Skeletal muscle tissue (tissue), 4 donors: ENCODE results near the gene PLA2G5. TPM values are rescaled to one million over a fixed set of nuclear protein-coding genes. Genes with fewer than 3 reads are reported as not detected.
"Not testable (repeated sequence)": the region's sequence is repeated elsewhere in the genome, so short reads cannot be mapped to it uniquely, and the experiment has no call there.

ENCODE experiments used
- H3K27ac ChIP-seq: one replicate; pipeline ENCODE4 v1.7.0; 2013; ENCODE audit warnings: mild to moderate bottlenecking, low read depth, low read length, inconsistent platforms
- H3K27me3 ChIP-seq, 3 donors: one replicate each; pipeline ENCODE4 v1.7.0; 2013; ENCODE audit warnings: low read length in 3 of 3; ENCODE audit not compliant: control insufficient read depth in 3 of 3, insufficient read depth in 3 of 3
- H3K36me3 ChIP-seq, 3 donors: one replicate each; pipeline ENCODE4 v1.7.0; 2013; ENCODE audit warnings: low read length in 3 of 3; ENCODE audit not compliant: control insufficient read depth in 3 of 3, insufficient read depth in 3 of 3
- H3K4me1 ChIP-seq, 3 donors: one replicate each; pipeline ENCODE4 v1.7.0; 2013; ENCODE audit warnings: low read length in 3 of 3, mild to moderate bottlenecking in 3 of 3; ENCODE audit not compliant: control insufficient read depth in 3 of 3, insufficient read depth in 3 of 3
- H3K4me3 ChIP-seq, 3 donors: one replicate each; pipeline ENCODE4 v1.7.0; 2013; ENCODE audit warnings: low read length in 3 of 3
- H3K9ac ChIP-seq, 3 donors: one replicate each; pipeline ENCODE4 v1.7.0; 2013; ENCODE audit warnings: low read length in 3 of 3, mild to moderate bottlenecking in 3 of 3, moderate library complexity in 2 of 3, low read depth in 1 of 3
- H3K9me3 ChIP-seq, 3 donors: one replicate each; pipeline ENCODE4 v1.7.0; 2013; ENCODE audit warnings: low read length in 3 of 3; ENCODE audit not compliant: control insufficient read depth in 3 of 3
- total RNA-seq: library from RNA; depleted of rRNA; stranded (reverse); fragments of >200 nt; gene quantifications from one replicate; pipeline ENCODE4 v1.2.3, GENCODE V29; 2014
- donor health status: Osteomylitis.

PLA2G5 gene
- total RNA-seq, 1 donor from 2014 or later: 0.52 TPM

GRCh38 chr1:20037877-20038276, 32.1 kb upstream of the PLA2G5 start:
- H3K4me3 ChIP-seq: no peak overlapping the region
- H3K9ac ChIP-seq: no peak overlapping the region
- H3K36me3 ChIP-seq: no peaks in the 10 kb centered on the region
- H3K4me1 ChIP-seq: no peaks in the 10 kb centered on the region
- H3K9me3 ChIP-seq: peaks cover 0 to 3% (median 0%) of the 10 kb centered on the region in 3 donors
- no peak overlapping the region for H3K27ac ChIP-seq
- peaks cover 2 to 3% (median 3%) of the 10 kb centered on the region in 3 donors for H3K27me3 ChIP-seq

- H3K4me1 ChIP-seq: no peaks in the 10 kb centered on the region
- peaks cover 0 to 4% (median 3%) of the 10 kb centered on the region in 3 donors for H3K27me3 ChIP-seq
- H3K9me3 ChIP-seq: peaks cover 0 to 2% (median 0%) of the 10 kb centered on the region in 3 donors
- H3K9ac ChIP-seq: no peak overlapping the region
- H3K36me3 ChIP-seq: no peaks in the 10 kb centered on the region
- H3K27ac ChIP-seq: no peak overlapping the region
- H3K4me3 ChIP-seq: no peak overlapping the region
Measured at GRCh38 chr1:20047096-20047495, 22.9 kb upstream of the PLA2G5 start.

- Histone ChIP-seq H3K4me1 (no peaks in the 10 kb centered on the region), H3K36me3 (no peaks in the 10 kb centered on the region), H3K27me3 (peaks cover 0 to 4% (median 3%) of the 10 kb centered on the region in 3 donors), H3K9ac (no peak overlapping the region), H3K4me3 (no peak overlapping the region), H3K9me3 (peaks cover 0 to 2% (median 0%) of the 10 kb centered on the region in 3 donors), H3K27ac (no peak overlapping the region)
Measured at GRCh38 chr1:20048563-20048962, 21.4 kb upstream of the PLA2G5 start.

- H3K4me1 ChIP-seq, H3K27me3 ChIP-seq, H3K36me3 ChIP-seq, H3K9me3 ChIP-seq, H3K9ac ChIP-seq, H3K27ac ChIP-seq, H3K4me3 ChIP-seq: not testable (repeated sequence)
Measured at GRCh38 chr1:20049056-20049798, 20.8 kb upstream of the PLA2G5 start.

DNA sequence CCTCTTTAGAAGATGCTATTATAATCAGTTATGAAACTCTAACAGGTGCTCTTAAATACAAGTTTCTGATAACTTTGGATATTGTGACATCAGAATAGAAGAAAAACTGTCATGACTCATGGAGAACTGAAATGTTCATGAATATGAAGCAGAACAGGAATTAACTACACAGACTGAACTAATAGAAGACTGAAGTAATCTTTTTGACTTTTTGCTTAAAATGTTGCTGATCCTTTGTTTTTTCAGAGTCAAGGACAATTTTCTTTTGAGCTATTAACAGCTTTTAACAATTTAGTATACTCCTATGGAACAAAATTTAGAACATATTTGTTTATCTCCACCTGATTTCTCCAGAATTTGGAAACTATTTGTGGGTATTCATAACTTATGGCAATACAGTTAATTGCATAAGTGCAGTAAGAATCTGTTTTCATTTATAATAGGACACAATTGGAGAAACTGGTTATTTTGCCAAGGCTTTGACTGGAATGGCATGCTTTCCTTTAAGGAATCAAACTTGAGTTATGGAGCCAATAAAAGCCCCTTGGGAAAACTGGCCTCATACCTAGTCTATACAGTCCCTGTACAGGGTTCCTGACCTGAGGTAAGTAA, 18.7 kb upstream of the PLA2G5 start:
- no peak overlapping the region for H3K4me3 ChIP-seq
- H3K36me3 ChIP-seq: no peaks in the 10 kb centered on the region
- no peaks in the 10 kb centered on the region for H3K4me1 ChIP-seq
- H3K27ac ChIP-seq: no peak overlapping the region
- peaks cover 0 to 2% (median 0%) of the 10 kb centered on the region in 3 donors for H3K9me3 ChIP-seq
- no peaks in the 10 kb centered on the region for H3K27me3 ChIP-seq
- H3K9ac ChIP-seq: no peak overlapping the region

- Histone ChIP-seq H3K4me1 (no peaks in the 10 kb centered on the region), H3K27me3 (no peaks in the 10 kb centered on the region), H3K36me3 (no peaks in the 10 kb centered on the region), H3K9me3 (peaks cover 0 to 2% (median 0%) of the 10 kb centered on the region in 3 donors), H3K4me3 (no peak overlapping the region), H3K27ac (no peak overlapping the region), H3K9ac (no peak overlapping the region)
Measured at GRCh38 chr1:20052386-20052785, 17.6 kb upstream of the PLA2G5 start.

- Histone ChIP-seq H3K27ac (no peak overlapping the region), H3K36me3 (no peaks in the 10 kb centered on the region), H3K4me3 (no peak overlapping the region), H3K9me3 (no peaks in the 10 kb centered on the region), H3K27me3 (peaks cover 0 to 2% (median 0%) of the 10 kb centered on the region in 3 donors), H3K9ac (no peak overlapping the region), H3K4me1 (no peaks in the 10 kb centered on the region)
Measured at GRCh38 chr1:20057886-20058420, 12.0 kb upstream of the PLA2G5 start.

DNA sequence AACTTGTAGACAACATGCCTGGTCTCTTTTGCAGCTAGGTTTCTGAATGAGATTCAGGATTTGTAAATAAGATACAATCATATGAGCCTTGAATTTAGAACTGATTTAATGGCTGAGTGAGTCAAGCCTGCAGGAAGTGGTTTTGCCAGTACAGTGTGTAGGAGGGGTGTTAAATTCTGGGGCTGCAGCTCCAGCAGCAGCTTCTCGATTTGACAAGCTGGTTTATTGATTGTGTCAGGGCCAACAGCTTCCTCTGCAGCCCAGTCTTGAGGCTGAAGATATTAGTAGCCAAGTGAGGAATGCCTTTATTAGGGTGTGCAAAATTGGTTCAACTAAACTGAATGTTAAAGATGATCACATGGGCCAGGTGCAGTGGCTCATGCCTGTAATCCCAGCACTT, 11.5 kb upstream of the PLA2G5 start:
- H3K9me3 ChIP-seq: no peaks in the 10 kb centered on the region
- no peaks in the 10 kb centered on the region for H3K4me1 ChIP-seq
- peaks cover 0 to 2% (median 0%) of the 10 kb centered on the region in 3 donors for H3K27me3 ChIP-seq
- no peak overlapping the region for H3K4me3 ChIP-seq
- no peak overlapping the region for H3K27ac ChIP-seq
- H3K9ac ChIP-seq: no peak overlapping the region
- H3K36me3 ChIP-seq: no peaks in the 10 kb centered on the region

DNA sequence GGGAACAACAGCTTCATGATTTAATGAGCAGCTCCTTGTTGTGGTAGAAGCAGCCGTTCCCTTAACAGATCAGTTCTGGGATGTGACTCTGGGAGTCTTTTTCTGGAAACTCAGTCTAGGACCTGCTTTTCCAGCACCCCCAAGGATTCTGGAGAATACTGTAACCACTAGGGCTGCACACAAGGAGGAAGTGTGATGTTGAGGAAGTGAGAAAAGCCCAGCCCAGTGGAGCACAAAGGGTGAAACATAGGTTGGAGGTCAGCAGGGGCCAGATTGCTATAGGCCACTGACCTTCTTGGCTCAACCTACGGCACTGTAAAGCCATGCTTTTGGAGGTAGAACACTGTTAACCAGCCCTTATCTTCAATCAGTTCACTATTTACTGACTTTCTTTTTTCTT, 10.1 kb upstream of the PLA2G5 start:
- no peak overlapping the region for H3K9ac ChIP-seq
- H3K9me3 ChIP-seq: no peaks in the 10 kb centered on the region
- H3K27ac ChIP-seq: no peak overlapping the region
- no peaks in the 10 kb centered on the region for H3K36me3 ChIP-seq
- H3K4me3 ChIP-seq: no peak overlapping the region
- H3K27me3 ChIP-seq: peaks cover 0 to 2% (median 0%) of the 10 kb centered on the region in 3 donors
- H3K4me1 ChIP-seq: no peaks in the 10 kb centered on the region

DNA sequence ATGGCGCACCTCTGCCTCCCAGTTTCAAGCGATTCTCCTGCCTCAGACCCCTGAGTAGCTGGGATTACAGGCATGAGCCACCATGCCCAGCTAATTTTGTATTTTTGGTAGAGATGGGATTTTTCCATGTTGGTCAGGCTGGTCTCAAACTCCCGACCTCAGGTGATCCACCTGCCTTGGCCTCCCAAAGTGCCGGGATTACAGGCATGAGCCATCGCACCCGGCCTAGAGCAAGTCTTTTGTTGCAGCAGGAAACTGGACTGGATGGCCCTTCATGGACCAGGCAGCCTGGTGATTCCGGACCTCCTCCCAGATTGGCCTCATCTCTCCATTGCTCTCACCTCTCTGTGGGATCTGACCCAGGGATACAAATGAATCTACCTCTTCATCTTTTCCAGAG, 9.2 kb upstream of the PLA2G5 start:
- H3K27ac ChIP-seq, H3K27me3 ChIP-seq, H3K9ac ChIP-seq, H3K4me1 ChIP-seq, H3K4me3 ChIP-seq, H3K36me3 ChIP-seq, H3K9me3 ChIP-seq: not testable (repeated sequence)
